H1 (cell line): ENCODE results near the gene FXYD5. TPM values are rescaled to one million over a fixed set of nuclear protein-coding genes. Genes with fewer than 3 reads are reported as not detected.

Experiments
- BCL11A ChIP-seq, 2 experiments: IDR thresholded peaks; one replicate each; pipeline ENCODE4 v1.6.1; 2011; ENCODE audit warnings: low read depth in 2 of 2, low read length in 2 of 2, mild to moderate bottlenecking in 2 of 2
- CBX5 ChIP-seq: fragments of 300-800, 300-1000 bp; sonication (generic); IDR thresholded peaks from 2 replicates; pipeline ENCODE4 v1.7.1; 2016; ENCODE audit warnings: antibody characterized with exemption, low read length, low read depth
- CREB1 ChIP-seq: IDR thresholded peaks from 2 replicates; pipeline ENCODE4 v1.6.1; 2012; ENCODE audit warnings: inconsistent platforms
- SAP30 ChIP-seq: fragments of 300-600 bp; sonication (generic); IDR thresholded peaks from 2 replicates; pipeline ENCODE4 v1.7.1; 2012; ENCODE audit warnings: low read length, moderate library complexity, mild to moderate bottlenecking, inconsistent platforms; ENCODE audit not compliant: insufficient read depth, insufficient replicate concordance
- SRF ChIP-seq: IDR thresholded peaks from 2 replicates; pipeline ENCODE4 v1.6.1; 2011; ENCODE audit warnings: mild to moderate bottlenecking, low read depth, low read length, moderate library complexity
- polyA plus RNA-seq, 7 experiments: library from polyadenylated mRNA; depleted of rRNA in 3 of 7; stranded (reverse) in 5 of 7; unstranded in 2 of 7; fragments of >200 nt in 5 of 7; fragments of 200-250 nt in 2 of 7; gene quantifications; 1 replicate in 5 of 7; 2 replicates in 1 of 7; 4 replicates in 1 of 7; pipeline versions ENCODE4 v1.2.1 to v1.2.3, GENCODE V29; 2011 to 2013; ENCODE audit warnings: missing spikeins in 2 of 7, mixed read lengths in 2 of 7
- total RNA-seq: library from RNA; stranded (reverse); fragmentation: NEBNext Ultra II Directional; extraction: Animal tissue kit (Norgen Biotek cat#: 25700); gene quantifications from 2 replicates; pipeline ENCODE4 v1.2.1, GENCODE V29; 2021

The FXYD5 gene
- total and polyA plus RNA-seq, 2 of the 8 experiments (the other 6 are each of a cell fraction or from before 2014, with no cell fraction given), result 99.0 to 191 TPM

DNA sequence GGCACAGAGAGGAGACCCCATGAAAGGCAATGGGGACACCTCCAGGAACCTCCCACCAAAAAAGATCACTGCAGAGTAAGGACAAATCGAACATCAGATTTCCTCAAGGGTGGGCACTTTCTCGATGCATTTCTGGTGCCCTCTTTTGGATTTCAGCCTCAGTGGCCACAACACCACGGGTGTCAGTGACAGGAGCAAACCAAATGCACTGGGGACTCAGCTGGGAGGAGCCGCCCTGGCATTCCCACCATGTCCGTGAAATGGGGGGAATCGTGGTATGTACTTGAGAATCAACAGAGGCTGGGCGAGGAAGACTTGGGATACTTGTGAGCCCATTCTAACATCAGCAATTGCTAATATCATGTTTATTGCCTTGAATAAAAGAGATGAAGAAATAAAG lies 57.7 kb downstream of the FXYD5 start (continued):
- TF ChIP-seq BCL11A (IDR thresholded peaks at IDR 0.05; ENCODE audit: low read depth in 2 of 2, low read length in 2 of 2), result no peak
- no peak for TF ChIP-seq CBX5
- no peak for TF ChIP-seq CREB1
- no peak for TF ChIP-seq SRF
- TF ChIP-seq SAP30, result no peak
